ENCODE measurements around the gene ACOXL. TPM values are rescaled to one million over a fixed set of nuclear protein-coding genes. Genes with fewer than 3 reads are reported as not detected.

ACOXL gene
- total RNA-seq, 3 donors from 2014 or later (not counting 1 experiment from before 2014, with no cell fraction given): not detected

GRCh38 chr2:110903548-110903947 lies 171.2 kb downstream of the ACOXL start:
- H3K27me3 ChIP-seq (ENCODE audit: control insufficient read depth, insufficient read depth, low read length): no peaks in the 10 kb centered on the region
- no peak for TF ChIP-seq CTCF (IDR thresholded peaks at IDR 0.05)
- no peak for ATAC-seq
- peaks cover 5 to 7% of the 10 kb centered on the region in 2 donors for H3K27me3 Mint-ChIP-seq (ENCODE audit: low read depth in 2 of 2)
- H3K27ac ChIP-seq (ENCODE audit: low read length): no peak overlapping the region
- intact Hi-C loops (cut with micrococcal nuclease): no loop called here
- no peak overlapping the region for H3K4me3 Mint-ChIP-seq
- peaks cover 9 to 10% of the 10 kb centered on the region in 2 donors for H3K4me1 Mint-ChIP-seq
- 97% methylated on average over 3 of the region's 3 CpGs for WGBS (ENCODE audit: insufficient coverage)
- no peak overlapping the region for H3K27ac Mint-ChIP-seq
- no peaks in the 10 kb centered on the region for H3K9me3 Mint-ChIP-seq
- DNase-seq: no peak
- H3K9me3 ChIP-seq (ENCODE audit: control insufficient read depth, insufficient read depth, low read length): no peaks in the 10 kb centered on the region
- no peaks in the 10 kb centered on the region for H3K36me3 ChIP-seq (ENCODE audit: control insufficient read depth, insufficient read depth, low read length)
- H3K4me1 ChIP-seq (ENCODE audit: control insufficient read depth, insufficient read depth, low read length): peaks cover 5% of the 10 kb centered on the region
- no peaks in the 10 kb centered on the region for H3K36me3 Mint-ChIP-seq
- no peak overlapping the region for H3K4me3 ChIP-seq (ENCODE audit: low read length)

DNA sequence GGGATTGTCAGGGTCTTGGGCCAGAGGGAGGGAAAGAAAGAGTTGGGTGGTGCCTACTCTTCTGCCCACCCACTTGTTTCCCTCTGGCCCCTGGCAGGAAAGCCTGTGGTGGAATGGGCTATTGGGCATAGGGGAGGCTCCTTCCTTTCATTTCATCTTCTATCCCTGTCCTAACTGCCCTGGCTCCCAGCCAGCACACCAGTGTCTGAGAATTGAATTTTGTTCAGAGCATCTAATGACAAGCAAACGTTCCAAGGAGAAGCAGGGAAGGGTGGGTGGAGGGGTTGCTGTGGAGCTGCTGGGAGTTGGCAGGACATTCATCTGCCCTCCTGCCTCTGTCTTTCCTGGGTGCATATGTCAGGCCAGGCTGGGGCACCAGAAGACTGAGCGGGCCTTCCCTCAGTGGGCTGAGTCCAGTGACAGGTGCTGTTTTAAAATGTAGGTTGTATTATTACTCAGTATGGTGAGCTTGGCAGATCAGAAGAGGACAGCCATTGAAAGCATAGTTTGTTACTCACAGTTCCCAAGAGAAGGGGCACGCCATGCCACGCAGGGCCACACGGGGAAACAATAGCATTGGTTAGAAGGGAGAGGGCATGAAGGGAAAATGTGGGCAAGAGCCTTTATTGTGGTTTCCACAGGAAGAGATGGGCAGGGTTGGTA lies 171.9 kb downstream of the ACOXL start:
- no peak for TF ChIP-seq CTCF (IDR thresholded peaks at IDR 0.05)
- no peak overlapping the region for H3K27ac ChIP-seq (ENCODE audit: low read length)

DNA sequence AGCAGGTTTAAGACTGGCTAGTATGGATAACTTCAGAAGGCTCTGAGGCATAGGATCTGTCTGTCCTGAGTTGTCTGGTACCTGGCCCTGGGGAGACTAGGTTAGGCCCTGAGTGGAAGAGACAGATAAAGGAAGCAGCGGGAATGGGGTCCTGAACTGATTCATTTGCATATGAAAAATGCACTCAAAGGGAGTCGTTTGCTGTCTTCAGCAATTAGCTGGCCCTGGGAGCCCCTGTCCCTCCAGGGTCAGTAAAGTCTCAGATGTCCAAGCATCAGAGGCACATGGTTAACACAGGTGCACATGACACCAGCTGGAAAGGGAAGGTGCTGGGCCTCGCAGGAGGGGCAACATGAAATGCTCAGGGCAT lies 172.4 kb downstream of the ACOXL start:
- no peak for DNase-seq
- H3K9me3 ChIP-seq (ENCODE audit: control insufficient read depth, insufficient read depth, low read length): no peaks in the 10 kb centered on the region
- H3K27me3 Mint-ChIP-seq (ENCODE audit: low read depth in 2 of 2): peaks cover 5 to 7% of the 10 kb centered on the region in 2 donors
- no peak overlapping the region for H3K4me3 Mint-ChIP-seq
- H3K9me3 Mint-ChIP-seq: no peaks in the 10 kb centered on the region
- H3K27ac Mint-ChIP-seq: no peak overlapping the region
- no peaks in the 10 kb centered on the region for H3K36me3 Mint-ChIP-seq
- TF ChIP-seq CTCF (IDR thresholded peaks at IDR 0.05): no peak
- H3K27ac ChIP-seq (ENCODE audit: low read length): no peak overlapping the region
- H3K4me1 Mint-ChIP-seq: peaks cover 9 to 10% of the 10 kb centered on the region in 2 donors
- intact Hi-C loops (cut with micrococcal nuclease): no loop called here
- peaks cover 5% of the 10 kb centered on the region for H3K4me1 ChIP-seq (ENCODE audit: control insufficient read depth, insufficient read depth, low read length)
- no peaks in the 10 kb centered on the region for H3K27me3 ChIP-seq (ENCODE audit: control insufficient read depth, insufficient read depth, low read length)
- H3K4me3 ChIP-seq (ENCODE audit: low read length): no peak overlapping the region
- 90% methylated on average over 3 of the region's 3 CpGs for WGBS (ENCODE audit: insufficient coverage)
- no peak for ATAC-seq
- no peaks in the 10 kb centered on the region for H3K36me3 ChIP-seq (ENCODE audit: control insufficient read depth, insufficient read depth, low read length)

More for the DNA sequence above, 171.9 kb downstream of the ACOXL start:
- no peaks in the 10 kb centered on the region for H3K9me3 Mint-ChIP-seq
- no peak overlapping the region for H3K27ac Mint-ChIP-seq
- WGBS (ENCODE audit: insufficient coverage): 58% methylated on average over 5 of the region's 5 CpGs
- Histone ChIP-seq H3K27me3 (ENCODE audit: control insufficient read depth, insufficient read depth, low read length) (no peaks in the 10 kb centered on the region), H3K4me1 (ENCODE audit: control insufficient read depth, insufficient read depth, low read length) (peaks cover 5% of the 10 kb centered on the region), H3K36me3 (ENCODE audit: control insufficient read depth, insufficient read depth, low read length) (no peaks in the 10 kb centered on the region), H3K4me3 (ENCODE audit: low read length) (no peak overlapping the region), H3K9me3 (ENCODE audit: control insufficient read depth, insufficient read depth, low read length) (no peaks in the 10 kb centered on the region)
- no peak for ATAC-seq
- peaks cover 5 to 7% of the 10 kb centered on the region in 2 donors for H3K27me3 Mint-ChIP-seq (ENCODE audit: low read depth in 2 of 2)
- peaks cover 9 to 10% of the 10 kb centered on the region in 2 donors for H3K4me1 Mint-ChIP-seq
- no peak overlapping the region for H3K4me3 Mint-ChIP-seq
- DNase-seq: no peak
- intact Hi-C loops (cut with micrococcal nuclease): no loop called here
- H3K36me3 Mint-ChIP-seq: no peaks in the 10 kb centered on the region

- no peak overlapping the region for H3K4me3 Mint-ChIP-seq
- H3K36me3 Mint-ChIP-seq: no peaks in the 10 kb centered on the region
- H3K27ac Mint-ChIP-seq: no peak overlapping the region
- 97% methylated on average over 3 of the region's 3 CpGs for WGBS (ENCODE audit: insufficient coverage)
- Histone ChIP-seq H3K9me3 (ENCODE audit: control insufficient read depth, insufficient read depth, low read length) (no peaks in the 10 kb centered on the region), H3K4me3 (ENCODE audit: low read length) (no peak overlapping the region), H3K36me3 (ENCODE audit: control insufficient read depth, insufficient read depth, low read length) (no peaks in the 10 kb centered on the region), H3K4me1 (ENCODE audit: control insufficient read depth, insufficient read depth, low read length) (peaks cover 5% of the 10 kb centered on the region), H3K27ac (ENCODE audit: low read length) (no peak overlapping the region), H3K27me3 (ENCODE audit: control insufficient read depth, insufficient read depth, low read length) (no peaks in the 10 kb centered on the region)
- H3K27me3 Mint-ChIP-seq (ENCODE audit: low read depth in 2 of 2): peaks cover 5 to 7% of the 10 kb centered on the region in 2 donors
- ATAC-seq: no peak
- intact Hi-C loops (cut with micrococcal nuclease): no loop called here
- no peak for TF ChIP-seq CTCF (IDR thresholded peaks at IDR 0.05)
- peaks cover 9 to 10% of the 10 kb centered on the region in 2 donors for H3K4me1 Mint-ChIP-seq
- no peaks in the 10 kb centered on the region for H3K9me3 Mint-ChIP-seq
- DNase-seq: no peak
Observed at GRCh38 chr2:110905217-110905616, 172.8 kb downstream of the ACOXL start.

Data from natural killer cell (primary cell).